Measurements from ENCODE around the gene ACTR6. TPM values are rescaled to one million over a fixed set of nuclear protein-coding genes. Genes with fewer than 3 reads are reported as not detected.
"Not testable (repeated sequence)": the region's sequence is repeated elsewhere in the genome, so short reads cannot be mapped to it uniquely, and the experiment has no call there.

The ACTR6 gene
- total RNA-seq, 1 donor from 2014 or later, result 35.7 TPM

DNA sequence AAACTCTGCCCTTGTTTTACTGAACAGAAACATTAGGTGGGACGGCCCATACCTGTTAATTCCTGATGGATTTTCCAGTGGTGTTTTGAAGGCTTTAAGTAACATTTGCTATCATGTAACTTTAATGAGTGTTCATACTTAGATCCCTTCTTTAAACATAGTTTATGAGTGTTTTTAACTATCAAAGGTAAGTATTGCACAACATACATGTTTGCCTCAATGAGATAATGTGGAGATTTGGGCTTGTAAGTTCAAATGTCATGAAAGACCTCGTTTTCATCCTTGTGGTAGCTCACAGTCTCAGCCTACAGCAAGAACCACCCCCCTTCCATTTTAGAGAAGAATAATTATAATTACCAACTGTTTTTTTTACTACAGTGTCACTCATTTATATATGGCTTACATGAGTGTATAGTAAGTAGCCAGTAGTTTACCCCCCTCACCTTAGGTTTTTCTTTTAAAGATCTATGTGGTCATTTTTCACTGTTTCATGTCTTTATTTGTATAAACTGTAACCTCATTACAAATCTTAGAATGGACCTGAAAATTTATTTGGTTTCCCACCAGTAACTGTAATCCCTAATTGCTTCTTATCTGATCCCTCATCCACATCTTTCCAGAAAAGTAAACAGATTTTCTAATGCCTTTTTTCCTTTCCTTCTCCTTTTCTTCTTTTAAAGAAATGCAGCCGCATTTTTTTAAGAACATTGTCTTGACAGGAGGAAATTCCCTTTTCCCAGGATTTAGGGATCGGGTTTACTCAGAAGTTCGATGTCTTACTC, 18.9 kb downstream of the ACTR6 start:
- no peak for DNase-seq (ENCODE audit: low read depth)
- no peaks in the 10 kb centered on the region for H3K27me3 ChIP-seq (ENCODE audit: control insufficient read depth, insufficient read depth, low read length)
- TF ChIP-seq, protein P1, sequence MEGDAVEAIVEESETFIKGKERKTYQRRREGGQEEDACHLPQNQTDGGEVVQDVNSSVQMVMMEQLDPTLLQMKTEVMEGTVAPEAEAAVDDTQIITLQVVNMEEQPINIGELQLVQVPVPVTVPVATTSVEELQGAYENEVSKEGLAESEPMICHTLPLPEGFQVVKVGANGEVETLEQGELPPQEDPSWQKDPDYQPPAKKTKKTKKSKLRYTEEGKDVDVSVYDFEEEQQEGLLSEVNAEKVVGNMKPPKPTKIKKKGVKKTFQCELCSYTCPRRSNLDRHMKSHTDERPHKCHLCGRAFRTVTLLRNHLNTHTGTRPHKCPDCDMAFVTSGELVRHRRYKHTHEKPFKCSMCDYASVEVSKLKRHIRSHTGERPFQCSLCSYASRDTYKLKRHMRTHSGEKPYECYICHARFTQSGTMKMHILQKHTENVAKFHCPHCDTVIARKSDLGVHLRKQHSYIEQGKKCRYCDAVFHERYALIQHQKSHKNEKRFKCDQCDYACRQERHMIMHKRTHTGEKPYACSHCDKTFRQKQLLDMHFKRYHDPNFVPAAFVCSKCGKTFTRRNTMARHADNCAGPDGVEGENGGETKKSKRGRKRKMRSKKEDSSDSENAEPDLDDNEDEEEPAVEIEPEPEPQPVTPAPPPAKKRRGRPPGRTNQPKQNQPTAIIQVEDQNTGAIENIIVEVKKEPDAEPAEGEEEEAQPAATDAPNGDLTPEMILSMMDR (IDR thresholded peaks at IDR 0.05; ENCODE audit: insufficient read depth, low read length, poor library complexity, severe bottlenecking), result no peak
- H3K36me3 ChIP-seq (ENCODE audit: control insufficient read depth, insufficient read depth, low read length), result no peaks in the 10 kb centered on the region
- H3K4me3 ChIP-seq (ENCODE audit: low read depth, low read length), result no peak overlapping the region

DNA sequence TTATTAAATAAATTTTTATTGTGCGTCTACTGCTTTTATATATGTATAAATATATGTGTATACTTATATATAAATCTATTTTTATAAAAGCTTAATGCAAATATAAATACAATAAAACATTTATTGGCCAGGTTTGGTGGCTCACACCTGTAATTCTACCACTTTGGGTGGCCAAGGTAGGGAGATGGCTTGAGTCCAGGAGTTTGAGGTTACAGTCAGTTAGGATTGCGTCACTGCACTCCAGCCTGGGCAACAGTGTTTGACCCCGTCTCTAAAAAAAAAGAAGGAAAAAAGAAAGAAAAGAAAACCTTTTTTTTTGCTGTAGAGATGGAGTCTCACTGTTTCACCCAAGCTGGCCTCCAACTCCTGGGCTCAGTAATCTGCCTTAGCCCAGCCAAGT, 20.9 kb downstream of the ACTR6 start:
- DNase-seq (ENCODE audit: low read depth), result no peak
- Histone ChIP-seq H3K4me3 (ENCODE audit: low read depth, low read length) (no peak overlapping the region), H3K27me3 (ENCODE audit: control insufficient read depth, insufficient read depth, low read length) (no peaks in the 10 kb centered on the region), H3K36me3 (ENCODE audit: control insufficient read depth, insufficient read depth, low read length) (no peaks in the 10 kb centered on the region)
- TF ChIP-seq, protein P1 (IDR thresholded peaks at IDR 0.05; ENCODE audit: insufficient read depth, low read length, poor library complexity, severe bottlenecking), result no peak

DNA sequence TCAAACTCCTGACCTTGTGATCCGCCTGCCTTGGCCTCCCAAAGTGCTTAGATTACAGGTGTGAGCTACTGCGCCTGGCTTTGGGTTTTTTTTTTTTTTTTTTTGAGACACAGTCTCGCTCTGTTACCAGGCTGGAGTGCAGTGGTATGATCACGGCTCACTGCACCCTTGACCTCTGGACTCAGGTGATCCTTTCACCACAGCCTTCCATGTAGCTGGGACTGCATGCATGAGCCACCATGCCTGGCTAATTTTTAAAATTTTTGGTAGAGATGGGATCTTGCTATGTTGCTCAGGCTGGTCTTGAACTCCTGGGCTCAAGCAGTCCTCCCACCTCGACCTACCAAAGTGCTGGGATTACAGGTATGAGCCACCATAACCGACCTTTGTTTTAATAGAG, 21.6 kb downstream of the ACTR6 start:
- not testable (repeated sequence) for H3K36me3 ChIP-seq (ENCODE audit: control insufficient read depth, insufficient read depth, low read length); H3K27me3 ChIP-seq (ENCODE audit: control insufficient read depth, insufficient read depth, low read length); H3K4me3 ChIP-seq (ENCODE audit: low read depth, low read length); DNase-seq (ENCODE audit: low read depth)

DNA sequence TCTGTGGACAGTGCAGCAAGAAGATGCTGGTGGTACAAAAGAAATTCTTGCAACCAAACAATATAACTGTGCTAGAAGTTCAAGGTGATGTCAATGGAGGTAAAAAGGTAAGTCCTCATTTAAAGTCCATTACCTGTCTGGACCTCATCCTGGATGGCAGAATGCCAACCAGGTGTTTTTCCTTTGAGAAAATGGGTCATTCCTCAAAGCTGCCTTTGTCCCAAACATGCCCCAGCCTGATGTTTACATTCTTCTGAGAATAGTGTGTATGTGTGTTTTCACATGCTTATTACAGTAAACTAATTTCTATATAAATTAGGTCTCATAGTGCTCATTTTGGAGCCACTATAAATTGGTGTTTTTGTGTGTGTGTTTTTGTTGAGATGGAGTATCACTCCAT, 24.9 kb downstream of the ACTR6 start:
- no peak for DNase-seq (ENCODE audit: low read depth)

DNA sequence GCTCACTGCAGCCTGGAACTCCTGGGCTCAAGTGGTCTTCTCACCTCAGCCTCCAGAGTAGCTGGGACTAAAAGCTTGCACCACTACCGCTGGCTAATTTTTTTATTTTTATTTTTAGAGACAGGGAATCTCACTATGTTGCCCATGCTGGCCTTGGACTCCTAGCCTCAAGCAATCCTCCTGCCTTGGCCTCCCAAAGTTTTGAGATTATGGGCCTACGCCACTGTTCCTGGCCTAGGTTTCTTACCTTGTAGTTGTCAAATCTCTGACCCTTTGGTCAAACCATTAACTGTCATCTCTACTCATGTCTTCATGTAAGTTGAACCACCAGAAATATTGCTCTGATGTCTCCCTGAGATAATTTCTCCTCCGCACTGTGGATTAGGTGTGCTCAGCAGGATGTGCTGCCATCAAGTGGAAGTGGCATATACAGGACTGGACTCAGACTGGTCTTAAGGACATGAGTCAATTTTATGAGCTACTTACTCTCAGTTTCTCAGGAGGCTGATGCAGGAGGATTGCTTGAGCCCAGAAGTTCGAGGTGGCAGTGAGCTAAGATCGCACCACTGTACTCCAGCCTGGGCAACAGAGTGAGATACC, 28.5 kb downstream of the ACTR6 start:
- H3K36me3 ChIP-seq (ENCODE audit: control insufficient read depth, insufficient read depth, low read length), result no peaks in the 10 kb centered on the region
- TF ChIP-seq, protein P1 (IDR thresholded peaks at IDR 0.05; ENCODE audit: insufficient read depth, low read length, poor library complexity, severe bottlenecking), result no peak
- no peaks in the 10 kb centered on the region for H3K27me3 ChIP-seq (ENCODE audit: control insufficient read depth, insufficient read depth, low read length)
- no peak for DNase-seq (ENCODE audit: low read depth)
- no peak overlapping the region for H3K4me3 ChIP-seq (ENCODE audit: low read depth, low read length)

More for the DNA sequence above, 24.9 kb downstream of the ACTR6 start:
- no peak overlapping the region for H3K4me3 ChIP-seq (ENCODE audit: low read depth, low read length)
- TF ChIP-seq, protein P1 (IDR thresholded peaks at IDR 0.05; ENCODE audit: insufficient read depth, low read length, poor library complexity, severe bottlenecking), result no peak
- no peaks in the 10 kb centered on the region for H3K36me3 ChIP-seq (ENCODE audit: control insufficient read depth, insufficient read depth, low read length)
- no peaks in the 10 kb centered on the region for H3K27me3 ChIP-seq (ENCODE audit: control insufficient read depth, insufficient read depth, low read length)

DNA sequence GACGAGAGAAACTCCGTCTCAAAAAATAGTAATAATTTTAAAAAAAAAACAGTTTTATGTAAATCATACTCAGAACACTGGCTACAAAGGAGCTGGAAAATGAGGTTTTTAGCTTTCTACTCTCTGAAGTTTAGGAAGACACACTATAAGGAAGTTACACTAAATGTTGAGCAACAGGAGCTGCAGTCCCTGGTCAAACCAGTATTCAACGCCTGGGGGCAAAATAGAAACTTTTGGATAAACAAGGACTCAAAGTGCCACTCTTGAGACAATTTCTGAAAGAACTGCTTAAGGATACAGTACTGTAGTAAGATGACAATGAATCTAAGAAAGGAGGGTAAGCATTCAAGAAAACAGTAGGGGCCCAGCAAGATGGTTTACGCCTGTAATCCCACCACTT, 29.3 kb downstream of the ACTR6 start:
- TF ChIP-seq, protein P1 (IDR thresholded peaks at IDR 0.05; ENCODE audit: insufficient read depth, low read length, poor library complexity, severe bottlenecking), result no peak
- no peaks in the 10 kb centered on the region for H3K36me3 ChIP-seq (ENCODE audit: control insufficient read depth, insufficient read depth, low read length)
- no peak for DNase-seq (ENCODE audit: low read depth)
- H3K27me3 ChIP-seq (ENCODE audit: control insufficient read depth, insufficient read depth, low read length), result no peaks in the 10 kb centered on the region
- H3K4me3 ChIP-seq (ENCODE audit: low read depth, low read length), result no peak overlapping the region

DNA sequence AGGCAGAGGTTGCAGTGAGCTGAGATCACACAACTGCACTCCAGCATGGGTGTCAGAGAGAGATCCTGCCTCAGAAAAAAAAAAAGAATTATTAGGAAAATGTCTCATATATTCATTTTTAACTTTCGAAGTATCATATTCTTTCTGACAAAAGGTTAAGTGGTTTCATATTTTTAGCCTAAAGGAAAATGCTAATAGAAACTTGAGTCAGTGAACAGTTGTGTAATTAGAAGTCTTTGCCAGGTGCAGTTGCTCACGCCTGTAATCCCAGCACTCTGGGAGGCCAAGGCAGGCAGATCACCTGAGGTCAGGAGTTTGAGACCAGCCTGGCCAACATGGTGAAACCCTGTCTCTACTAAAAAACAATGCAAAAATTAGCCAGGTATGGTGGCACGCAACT, 31.3 kb downstream of the ACTR6 start:
- H3K36me3 ChIP-seq (ENCODE audit: control insufficient read depth, insufficient read depth, low read length); H3K4me3 ChIP-seq (ENCODE audit: low read depth, low read length); H3K27me3 ChIP-seq (ENCODE audit: control insufficient read depth, insufficient read depth, low read length); DNase-seq (ENCODE audit: low read depth): not testable (repeated sequence)
